ENCODE data around the gene FAM83E. TPM values are rescaled to one million over a fixed set of nuclear protein-coding genes. Genes with fewer than 3 reads are reported as not detected.

The FAM83E gene
- total and polyA plus RNA-seq, 4 experiments from 2014 or later, result 4.3 to 5.3 TPM; not detected in 2

- ChIA-PET CTCF (ENCODE audit: partially characterized antibody) (interaction anchor here (1.0 to 1.5 kb wide), 6 partner anchors 9 to 129 kb away, joined by 3 to 14 read pairs (median 4); no protein-coding TSS in a partner anchor), POLR2A (ENCODE audit: partially characterized antibody) (interaction anchor here (0.8 to 5.6 kb wide), 33 partner anchors 9 to 508 kb away, joined by 3 to 70 read pairs (median 5); partner anchors contain the start of genes CA11, DBP, GYS1 and PLA2G4C)
- intact Hi-C loops (cut with micrococcal nuclease), result loop anchor here (5.0 kb wide), 1 partner anchor 94 kb away; no protein-coding TSS in a partner anchor
- H3K4me1 Mint-ChIP-seq, result peaks cover 20 to 69% (median 42%) of the 10 kb centered on the region in 4 donors
- no peaks in the 10 kb centered on the region for H3K27me3 Mint-ChIP-seq
- H3K9me3 Mint-ChIP-seq, result peaks cover 0 to 2% (median 0%) of the 10 kb centered on the region in 8 donors
- peak overlapping the region; percentile 97 to 99 (median 98) for H3K27ac Mint-ChIP-seq
- Histone ChIP-seq H3K27ac (ENCODE audit: low read depth, low read length) (peak overlapping the region; percentile 88), H3K27me3 (ENCODE audit: insufficient read depth, low read length) (no peaks in the 10 kb centered on the region), H3K36me3 (ENCODE audit: insufficient read depth, low read length) (peaks cover 35% of the 10 kb centered on the region), H3K4me3 (ENCODE audit: low read length in 2 of 2) (peak overlapping the region; percentile 59 to 81), H3K4me1 (ENCODE audit: insufficient read depth, low read length) (peaks cover 45% of the 10 kb centered on the region), H3K9me3 (ENCODE audit: control insufficient read depth in 1 of 2, low read length in 2 of 2) (no peaks in the 10 kb centered on the region)
- DNase-seq, result no peak
- H3K36me3 Mint-ChIP-seq, result peaks cover 27 to 67% of the 10 kb centered on the region in 2 donors
- peak overlapping the region; percentile 95 to 98 (median 96) for H3K4me3 Mint-ChIP-seq
Measured at GRCh38 chr19:48618278-48618915, 3.5 kb upstream of the FAM83E start.

- peak overlapping the region; percentile 59 to 81 for H3K4me3 ChIP-seq (ENCODE audit: low read length in 2 of 2)
- H3K27me3 ChIP-seq (ENCODE audit: insufficient read depth, low read length), result no peaks in the 10 kb centered on the region
- peaks cover 0 to 2% (median 0%) of the 10 kb centered on the region in 8 donors for H3K9me3 Mint-ChIP-seq
- H3K27me3 Mint-ChIP-seq, result no peaks in the 10 kb centered on the region
- H3K36me3 ChIP-seq (ENCODE audit: insufficient read depth, low read length), result peaks cover 35% of the 10 kb centered on the region
- H3K27ac ChIP-seq (ENCODE audit: low read depth, low read length), result peak overlapping the region; percentile 88
- ChIA-PET CTCF (ENCODE audit: partially characterized antibody) (interaction anchor here (0.6 to 1.3 kb wide), 5 partner anchors 9 to 284 kb away, joined by 3 to 14 read pairs (median 3); partner anchors contain the start of gene CA11), POLR2A (ENCODE audit: partially characterized antibody) (interaction anchor here (0.8 to 5.6 kb wide), 17 partner anchors 8 to 284 kb away, joined by 3 to 70 read pairs (median 5); partner anchors contain the start of genes CA11, DBP and SPACA4)
- intact Hi-C loops (cut with micrococcal nuclease), result loop anchor here (5.0 kb wide), 1 partner anchor 95 kb away; no protein-coding TSS in a partner anchor
- H3K36me3 Mint-ChIP-seq, result peaks cover 27 to 63% of the 10 kb centered on the region in 2 donors
- peak overlapping the region; percentile 95 to 98 (median 96) for H3K4me3 Mint-ChIP-seq
- H3K4me1 Mint-ChIP-seq, result peaks cover 18 to 63% (median 39%) of the 10 kb centered on the region in 4 donors
- no peak for DNase-seq
- H3K4me1 ChIP-seq (ENCODE audit: insufficient read depth, low read length), result peaks cover 39% of the 10 kb centered on the region
- peak overlapping the region; percentile 90 to 99 (median 98) for H3K27ac Mint-ChIP-seq
- no peaks in the 10 kb centered on the region for H3K9me3 ChIP-seq (ENCODE audit: control insufficient read depth in 1 of 2, low read length in 2 of 2)
Measured at GRCh38 chr19:48617146-48617937, 2.5 kb upstream of the FAM83E start.

- H3K27me3 ChIP-seq (ENCODE audit: insufficient read depth, low read length), result no peaks in the 10 kb centered on the region
- peak overlapping the region; percentile 88 for H3K27ac ChIP-seq (ENCODE audit: low read depth, low read length)
- Mint-ChIP-seq H3K4me1 (peaks cover 17 to 58% (median 36%) of the 10 kb centered on the region in 4 donors), H3K9me3 (peaks cover 0 to 2% (median 0%) of the 10 kb centered on the region in 8 donors), H3K27ac (peak overlapping the region; percentile 84 to 99 (median 98)), H3K36me3 (peaks cover 26 to 60% of the 10 kb centered on the region in 2 donors), H3K27me3 (no peaks in the 10 kb centered on the region), H3K4me3 (peak overlapping the region; percentile 69 to 98 (median 75))
- H3K9me3 ChIP-seq (ENCODE audit: control insufficient read depth in 1 of 2, low read length in 2 of 2), result no peaks in the 10 kb centered on the region
- ChIA-PET CTCF (ENCODE audit: partially characterized antibody) (interaction anchor here (0.6 to 2.0 kb wide), 5 partner anchors 27 to 283 kb away, joined by 3 to 8 read pairs (median 3); partner anchors contain the start of gene CA11), POLR2A (ENCODE audit: partially characterized antibody) (interaction anchor here (0.8 to 5.6 kb wide), 10 partner anchors 7 to 226 kb away, joined by 3 to 70 read pairs (median 6); partner anchors contain the start of genes CA11, DBP and SPACA4)
- peaks cover 35% of the 10 kb centered on the region for H3K36me3 ChIP-seq (ENCODE audit: insufficient read depth, low read length)
- H3K4me3 ChIP-seq (ENCODE audit: low read length in 2 of 2), result peak overlapping the region in 1 of 2 donors; percentile 81
- H3K4me1 ChIP-seq (ENCODE audit: insufficient read depth, low read length), result peaks cover 39% of the 10 kb centered on the region
- peak in 1 of 5 donors; percentile 36 for DNase-seq
- intact Hi-C loops (cut with micrococcal nuclease), result loop anchor here (5.0 kb wide), 1 partner anchor 96 kb away; no protein-coding TSS in a partner anchor
Measured at GRCh38 chr19:48616491-48617056, 1.7 kb upstream of the FAM83E start.

- Histone ChIP-seq H3K4me3 (ENCODE audit: low read length in 2 of 2) (no peak overlapping the region), H3K4me1 (ENCODE audit: insufficient read depth, low read length) (peaks cover 39% of the 10 kb centered on the region), H3K27ac (ENCODE audit: low read depth, low read length) (peak overlapping the region; percentile 88), H3K27me3 (ENCODE audit: insufficient read depth, low read length) (no peaks in the 10 kb centered on the region), H3K9me3 (ENCODE audit: control insufficient read depth in 1 of 2, low read length in 2 of 2) (no peaks in the 10 kb centered on the region), H3K36me3 (ENCODE audit: insufficient read depth, low read length) (peaks cover 35% of the 10 kb centered on the region)
- H3K4me3 Mint-ChIP-seq, result peak overlapping the region in 7 of 8 donors; percentile 69 to 98 (median 74)
- H3K27ac Mint-ChIP-seq, result peak overlapping the region; percentile 84 to 99 (median 98)
- intact Hi-C loops (cut with micrococcal nuclease), result loop anchor here (5.0 kb wide), 1 partner anchor 96 kb away; no protein-coding TSS in a partner anchor
- peak in 1 of 5 donors; percentile 50 for DNase-seq
- H3K36me3 Mint-ChIP-seq, result peaks cover 23 to 57% of the 10 kb centered on the region in 2 donors
- peaks cover 0 to 2% (median 0%) of the 10 kb centered on the region in 8 donors for H3K9me3 Mint-ChIP-seq
- CTCF ChIA-PET (ENCODE audit: partially characterized antibody), result interaction anchor here (2.0 kb wide), 1 partner anchor 27 kb away, joined by 8 read pairs; no protein-coding TSS in a partner anchor
- peaks cover 15 to 55% (median 34%) of the 10 kb centered on the region in 4 donors for H3K4me1 Mint-ChIP-seq
- POLR2A ChIA-PET (ENCODE audit: partially characterized antibody), result interaction anchor here (1.1 to 5.6 kb wide), 8 partner anchors 7 to 135 kb away, joined by 3 to 70 read pairs (median 8); partner anchors contain the start of genes CA11 and DBP
- no peaks in the 10 kb centered on the region for H3K27me3 Mint-ChIP-seq
Measured at GRCh38 chr19:48616041-48616436, 1.2 kb upstream of the FAM83E start.

DNA sequence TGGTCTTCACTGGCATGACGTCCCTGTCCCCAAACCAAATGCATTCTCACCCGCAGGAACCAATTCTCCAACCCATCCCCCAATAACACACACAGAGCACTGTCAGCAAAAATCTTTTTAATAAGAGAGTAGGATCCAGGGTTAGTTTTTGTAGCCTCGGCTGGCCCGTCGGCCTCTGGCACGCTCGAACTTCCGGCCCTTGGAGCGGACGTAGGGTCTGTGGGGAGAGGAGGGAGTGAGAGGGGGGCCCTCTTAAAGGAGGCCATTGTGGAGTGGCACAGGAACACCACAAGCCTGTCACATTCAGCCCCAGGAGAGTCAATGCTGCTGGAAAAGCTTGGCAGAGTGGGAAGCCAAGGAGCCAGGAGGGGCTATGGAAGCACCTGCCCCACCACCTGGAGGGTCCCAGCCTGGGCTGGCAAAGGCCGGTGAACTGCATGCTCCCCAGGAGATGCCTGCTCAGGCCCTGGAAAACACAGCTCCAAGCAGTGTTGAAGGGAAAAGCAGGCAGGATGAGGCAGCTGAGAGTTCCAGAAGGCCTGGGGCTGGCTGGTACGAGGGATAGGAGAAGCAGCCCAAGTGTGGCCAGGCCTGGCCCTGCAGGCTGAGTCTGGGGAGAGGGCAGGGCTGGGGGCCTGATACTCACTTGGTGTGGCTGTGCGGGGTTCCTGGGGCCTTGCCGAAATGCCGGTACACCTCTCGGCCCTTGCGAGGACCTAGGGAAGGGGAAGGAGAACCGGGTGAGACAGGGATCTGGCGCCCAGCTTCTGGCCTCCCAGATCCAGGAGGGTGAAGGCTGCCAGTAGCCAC lies 560 bp upstream of the FAM83E start:
- no peaks in the 10 kb centered on the region for H3K27me3 Mint-ChIP-seq
- POLR2A ChIA-PET (ENCODE audit: partially characterized antibody), result interaction anchor here (1.4 to 5.6 kb wide), 4 partner anchors 14 to 103 kb away, joined by 4 to 70 read pairs (median 8); partner anchors contain the start of gene DBP

More for the DNA sequence above, 560 bp upstream of the FAM83E start:
- DNase-seq, result peak in 1 of 5 donors; percentile 27
- Histone ChIP-seq H3K4me1 (ENCODE audit: insufficient read depth, low read length) (peaks cover 39% of the 10 kb centered on the region), H3K4me3 (ENCODE audit: low read length in 2 of 2) (no peak overlapping the region), H3K27me3 (ENCODE audit: insufficient read depth, low read length) (no peaks in the 10 kb centered on the region), H3K36me3 (ENCODE audit: insufficient read depth, low read length) (peaks cover 35% of the 10 kb centered on the region), H3K27ac (ENCODE audit: low read depth, low read length) (no peak overlapping the region), H3K9me3 (ENCODE audit: control insufficient read depth in 1 of 2, low read length in 2 of 2) (no peaks in the 10 kb centered on the region)
- Mint-ChIP-seq H3K36me3 (peaks cover 23 to 57% of the 10 kb centered on the region in 2 donors), H3K27ac (peak overlapping the region in 1 of 7 donors; percentile 35), H3K4me1 (peaks cover 15 to 55% (median 34%) of the 10 kb centered on the region in 4 donors), H3K9me3 (peaks cover 0 to 2% (median 0%) of the 10 kb centered on the region in 8 donors), H3K4me3 (peak overlapping the region in 4 of 8 donors; percentile 12 to 36 (median 22))
- intact Hi-C loops (cut with micrococcal nuclease), result loop anchor here (5.0 kb wide), 1 partner anchor 97 kb away; no protein-coding TSS in a partner anchor
- CTCF ChIA-PET (ENCODE audit: partially characterized antibody), result interaction anchor here (2.0 kb wide), 1 partner anchor 26 kb away, joined by 8 read pairs; no protein-coding TSS in a partner anchor

All from CD4-positive, alpha-beta memory T cell (primary cell).